H1 (cell line): Measurements from ENCODE around the gene ARHGEF3. TPM values are rescaled to one million over a fixed set of nuclear protein-coding genes. Genes with fewer than 3 reads are reported as not detected.

Experiments
- CTCF ChIA-PET: fragments of 300-600 bp; sonication (Branson Sonifier 250); formaldehyde crosslinking; loops from one replicate; lab custom pipeline; 2021; ENCODE audit not compliant: partially characterized antibody; lab: Charles Lee
- POLR2A ChIA-PET: fragments of 300-600 bp; sonication (Branson Sonifier 250); formaldehyde crosslinking; loops from one replicate; lab custom pipeline; 2021; ENCODE audit warnings: inconsistent platforms; ENCODE audit not compliant: partially characterized antibody; lab: Charles Lee
- DNase-seq, 2 experiments: peaks; one replicate each; pipeline versions ENCODE4 v3.0.0 to v3.0.0-alpha.2; 2010 to 2022; ENCODE audit warnings: low spot score in 2 of 2, low read depth in 1 of 2, mixed read lengths in 1 of 2
- FAIRE-seq: peaks from 2 replicates; lab custom pipeline; 2011; peaks lifted over from hg19 to GRCh38; lab: Jason Lieb, UNC
- H2AFZ ChIP-seq: 2 replicates; pipeline ENCODE4 v1.8.1; 2012; ENCODE audit warnings: low read length, inconsistent platforms
- H2AK5ac ChIP-seq: 2 replicates; pipeline ENCODE4 v1.6.1; 2013; ENCODE audit warnings: low read depth, low read length
- H2BK120ac ChIP-seq: replicated peaks from 2 replicates; pipeline ENCODE3; 2013; ENCODE audit warnings: low read depth, low read length, inconsistent platforms
- H2BK12ac ChIP-seq: 2 replicates; pipeline ENCODE4 v1.6.1; 2013; ENCODE audit warnings: low read depth, low read length
- H2BK15ac ChIP-seq: 2 replicates; pipeline ENCODE4 v1.6.1; 2013; ENCODE audit warnings: low read length
- H2BK20ac ChIP-seq: 2 replicates; pipeline ENCODE4 v1.6.1; 2013; ENCODE audit warnings: low read length
- H2BK5ac ChIP-seq: 2 replicates; pipeline ENCODE4 v1.6.1; 2013; ENCODE audit warnings: low read depth, low read length
- H3K14ac ChIP-seq: 2 replicates; pipeline ENCODE4 v1.6.1; 2013; ENCODE audit warnings: inconsistent platforms; ENCODE audit not compliant: insufficient read length
- H3K18ac ChIP-seq: 2 replicates; pipeline ENCODE4 v1.6.1; 2013; ENCODE audit warnings: low read length; ENCODE audit errors: extremely low read depth
- H3K23ac ChIP-seq: 2 replicates; pipeline ENCODE4 v1.6.1; 2013; ENCODE audit warnings: inconsistent platforms; ENCODE audit not compliant: insufficient read length
- H3K23me2 ChIP-seq: 2 replicates; pipeline ENCODE4 v1.6.1; 2013; ENCODE audit warnings: low read depth, low read length
- H3K27ac ChIP-seq: 2 replicates; pipeline ENCODE4 v1.6.1; 2011; ENCODE audit warnings: low read depth, low read length, inconsistent platforms
- H3K27me3 ChIP-seq, 4 experiments: replicated peaks in 1 of 4; 1 replicate in 1 of 4; 2 replicates in 3 of 4; pipeline versions ENCODE4 v1.6.1 to v1.8.1; 2011 to 2013; ENCODE audit warnings: low read length in 3 of 4, mild to moderate bottlenecking in 3 of 4, inconsistent platforms in 2 of 4, mixed read lengths in 2 of 4, moderate library complexity in 1 of 4; ENCODE audit not compliant: control insufficient read depth in 3 of 4, insufficient read depth in 3 of 4; ENCODE audit errors: extremely low read depth in 1 of 4
- H3K36me3 ChIP-seq, 4 experiments: 2 replicates each; pipeline versions ENCODE4 v1.6.1 to v1.8.1; 2011 to 2013; ENCODE audit warnings: mild to moderate bottlenecking in 4 of 4, low read length in 3 of 4, moderate library complexity in 2 of 4, control low read depth in 1 of 4, inconsistent platforms in 1 of 4; ENCODE audit not compliant: insufficient read depth in 4 of 4, control insufficient read depth in 2 of 4
- H3K4ac ChIP-seq: replicated peaks from 2 replicates; pipeline ENCODE3; 2013; ENCODE audit warnings: low read length, low read depth, mixed read lengths, inconsistent platforms; ENCODE audit not compliant: insufficient read length
- H3K4me1 ChIP-seq, 4 experiments: replicated peaks in 1 of 4; 1 replicate in 1 of 4; 2 replicates in 3 of 4; pipeline versions ENCODE4 v1.6.1 to v1.8.1; 2011 to 2013; ENCODE audit warnings: low read length in 3 of 4, inconsistent platforms in 2 of 4, mixed read lengths in 1 of 4; ENCODE audit not compliant: insufficient read depth in 4 of 4, control insufficient read depth in 3 of 4
- H3K4me2 ChIP-seq, 2 experiments: 2 replicates each; pipeline versions ENCODE4 v1.6.1 to v1.8.1; 2011 to 2013; ENCODE audit warnings: low read depth in 2 of 2, low read length in 2 of 2, control low read depth in 1 of 2, inconsistent platforms in 1 of 2, mild to moderate bottlenecking in 1 of 2; ENCODE audit not compliant: insufficient read depth in 1 of 2
- H3K4me3 ChIP-seq, 4 experiments: fragments of 200-600, 300-600 bp in 1 of 4; sonication (generic), shearing (Covaris generic), sonication (Bioruptor Twin) in 1 of 4; 2 replicates each; pipeline versions ENCODE4 v1.5.1 to v1.8.1; 2011 to 2016; ENCODE audit warnings: low read length in 4 of 4, low read depth in 3 of 4, control low read depth in 2 of 4, inconsistent platforms in 2 of 4, mild to moderate bottlenecking in 2 of 4, mixed read lengths in 1 of 4, moderate library complexity in 1 of 4; ENCODE audit not compliant: insufficient read depth in 2 of 4; ENCODE audit errors: extremely low read depth in 1 of 4
- H3K56ac ChIP-seq: replicated peaks from 2 replicates; pipeline ENCODE3; 2013; ENCODE audit warnings: low read depth, mild to moderate bottlenecking, mixed read lengths, low read length, inconsistent platforms; ENCODE audit not compliant: insufficient read length
- H3K79me1 ChIP-seq: 2 replicates; pipeline ENCODE4 v1.6.1; 2013; ENCODE audit warnings: low read depth, low read length, control low read depth
- H3K79me2 ChIP-seq, 2 experiments: 2 replicates each; pipeline versions ENCODE4 v1.6.1 to v1.8.1; 2012 to 2013; ENCODE audit warnings: low read length in 2 of 2, mild to moderate bottlenecking in 2 of 2, inconsistent platforms in 1 of 2; ENCODE audit not compliant: insufficient read depth in 2 of 2, control insufficient read depth in 1 of 2
- H3K9ac ChIP-seq, 4 experiments: replicated peaks in 1 of 4; 1 replicate in 1 of 4; 2 replicates in 3 of 4; pipeline versions ENCODE4 v1.6.1 to v1.8.1; 2011 to 2013; ENCODE audit warnings: low read depth in 3 of 4, low read length in 3 of 4, control low read depth in 2 of 4, mild to moderate bottlenecking in 2 of 4, moderate library complexity in 2 of 4, inconsistent platforms in 1 of 4; ENCODE audit errors: extremely low read depth in 1 of 4
- H3K9me3 ChIP-seq, 2 experiments: 2 replicates each; pipeline versions ENCODE4 v1.6.1 to v1.8.1; 2012 to 2013; ENCODE audit warnings: mild to moderate bottlenecking in 2 of 2, moderate library complexity in 2 of 2, control low read depth in 1 of 2, inconsistent platforms in 1 of 2, low read depth in 1 of 2, low read length in 1 of 2, mixed read lengths in 1 of 2; ENCODE audit not compliant: insufficient read depth in 2 of 2
- H4K20me1 ChIP-seq, 2 experiments: replicated peaks in 1 of 2; 2 replicates each; pipeline versions ENCODE3 to v1.8.1; 2011 to 2013; ENCODE audit warnings: inconsistent platforms in 2 of 2, low read length in 2 of 2, mild to moderate bottlenecking in 1 of 2; ENCODE audit not compliant: insufficient read depth in 2 of 2, control insufficient read depth in 1 of 2
- H4K5ac ChIP-seq: 2 replicates; pipeline ENCODE4 v1.6.1; 2013; ENCODE audit warnings: low read length, low read depth, mixed read lengths, inconsistent platforms; ENCODE audit not compliant: insufficient read length
- H4K8ac ChIP-seq: 2 replicates; pipeline ENCODE4 v1.8.0; 2013; ENCODE audit warnings: mild to moderate bottlenecking, moderate library complexity, low read length, inconsistent platforms; ENCODE audit not compliant: insufficient read depth; ENCODE audit errors: extremely low read depth
- H4K91ac ChIP-seq: replicated peaks from 2 replicates; pipeline ENCODE3; 2013; ENCODE audit warnings: low read length, mixed read lengths, inconsistent platforms; ENCODE audit not compliant: insufficient read length
- BCL11A ChIP-seq, 2 experiments: IDR thresholded peaks; one replicate each; pipeline ENCODE4 v1.6.1; 2011; ENCODE audit warnings: low read depth in 2 of 2, low read length in 2 of 2, mild to moderate bottlenecking in 2 of 2
- CHD1 ChIP-seq: IDR thresholded peaks from 2 replicates; pipeline ENCODE4 v1.6.1; 2012; ENCODE audit warnings: low read depth, low read length, improper control_type of control experiment
- CREB1 ChIP-seq: IDR thresholded peaks from 2 replicates; pipeline ENCODE4 v1.6.1; 2012; ENCODE audit warnings: inconsistent platforms
- E2F6 ChIP-seq: IDR thresholded peaks from 2 replicates; pipeline ENCODE4 v1.6.1; 2012; ENCODE audit warnings: inconsistent platforms
- EGR1 ChIP-seq: IDR thresholded peaks from 2 replicates; pipeline ENCODE4 v1.6.1; 2011; ENCODE audit warnings: low read depth, low read length, borderline replicate concordance
- EP300 ChIP-seq, 2 experiments: IDR thresholded peaks; 1 replicate in 1 of 2; 2 replicates in 1 of 2; pipeline ENCODE4 v1.6.1; 2011 to 2012; ENCODE audit warnings: low read depth in 2 of 2, low read length in 2 of 2, mild to moderate bottlenecking in 2 of 2, borderline replicate concordance in 1 of 2, inconsistent platforms in 1 of 2, moderate library complexity in 1 of 2
- EZH2 ChIP-seq: fragments of 200-600 bp; sonication (generic); IDR thresholded peaks from 2 replicates; pipeline ENCODE4 v1.7.1; 2012; ENCODE audit warnings: low read depth, mild to moderate bottlenecking, moderate library complexity, low read length, inconsistent platforms; ENCODE audit not compliant: severe bottlenecking
- FOSL1 ChIP-seq: IDR thresholded peaks from 2 replicates; pipeline ENCODE4 v1.6.1; 2011; ENCODE audit warnings: mild to moderate bottlenecking, low read depth, low read length, moderate library complexity; ENCODE audit not compliant: insufficient read depth
- JUN ChIP-seq: IDR thresholded peaks from 2 replicates; pipeline ENCODE4 v1.6.1; 2011; ENCODE audit warnings: low read depth, mild to moderate bottlenecking, improper control_type of control experiment, low read length
- PHF8 ChIP-seq: fragments of 200-600 bp; sonication (generic); conservative IDR thresholded peaks from 2 replicates; pipeline ENCODE4 v1.7.1; 2012; ENCODE audit warnings: low read depth, mild to moderate bottlenecking, inconsistent platforms, low read length, moderate library complexity
- RNF2 ChIP-seq: fragments of 200-900, 300-1000 bp; sonication (generic); IDR thresholded peaks from 2 replicates; pipeline ENCODE4 v1.7.1; 2016; ENCODE audit warnings: borderline replicate concordance, low read depth, mild to moderate bottlenecking, antibody characterized with exemption, low read length; ENCODE audit not compliant: poor library complexity, severe bottlenecking; ENCODE audit errors: missing control alignments
- SIX5 ChIP-seq: IDR thresholded peaks from 2 replicates; pipeline ENCODE4 v1.6.1; 2011; ENCODE audit warnings: mild to moderate bottlenecking, low read depth, low read length
- SRF ChIP-seq: IDR thresholded peaks from 2 replicates; pipeline ENCODE4 v1.6.1; 2011; ENCODE audit warnings: mild to moderate bottlenecking, low read depth, low read length, moderate library complexity
- ZNF274 ChIP-seq: IDR thresholded peaks from 2 replicates; pipeline ENCODE4 v1.7.0; 2012; ENCODE audit warnings: low read length, borderline replicate concordance; ENCODE audit errors: extremely low read depth
- WGBS, 2 experiments: shearing (Covaris generic) in 1 of 2; methylation state at CpG; one replicate each; pipeline versions ENCODE4 v1.1.6 to v1.1.7; 2013 to 2015; ENCODE audit warnings: low lambda C conversion rate in 2 of 2, mixed read lengths in 2 of 2, inconsistent platforms in 1 of 2, low coverage in 1 of 2, missing lambda C conversion rate in 1 of 2; ENCODE audit not compliant: insufficient replicate concordance in 2 of 2, insufficient coverage in 1 of 2, insufficient read length in 1 of 2; ENCODE audit errors: extremely low coverage in 1 of 2, missing lambda C conversion rate in 1 of 2; 5-methylcytosine and 5-hydroxymethylcytosine counted together
- polyA plus RNA-seq, 7 experiments: library from polyadenylated mRNA; depleted of rRNA in 3 of 7; stranded (reverse) in 5 of 7; unstranded in 2 of 7; fragments of >200 nt in 5 of 7; fragments of 200-250 nt in 2 of 7; gene quantifications; 1 replicate in 5 of 7; 2 replicates in 1 of 7; 4 replicates in 1 of 7; pipeline versions ENCODE4 v1.2.1 to v1.2.3, GENCODE V29; 2011 to 2013; ENCODE audit warnings: missing spikeins in 2 of 7, mixed read lengths in 2 of 7
- total RNA-seq: library from RNA; stranded (reverse); fragmentation: NEBNext Ultra II Directional; extraction: Animal tissue kit (Norgen Biotek cat#: 25700); gene quantifications from 2 replicates; pipeline ENCODE4 v1.2.1, GENCODE V29; 2021

The ARHGEF3 gene
- total and polyA plus RNA-seq, 2 of the 8 experiments (the other 6 are each of a cell fraction or from before 2014, with no cell fraction given) = 2.8 to 6.0 TPM

- H3K4me2 ChIP-seq = no peak overlapping the region
- H2BK120ac ChIP-seq = no peak overlapping the region
- no peak overlapping the region for H3K9ac ChIP-seq
- H3K79me1 ChIP-seq = no peaks in the 10 kb centered on the region
- H4K5ac ChIP-seq = no peak overlapping the region
- H2BK12ac ChIP-seq = no peak overlapping the region
- no peaks in the 10 kb centered on the region; a peak in 1 of 7 replicates for H3K4me1 ChIP-seq
- no peaks in the 10 kb centered on the region for H3K9me3 ChIP-seq
- no peak for FAIRE-seq
- no peak overlapping the region for H3K4ac ChIP-seq
- H3K79me2 ChIP-seq = no peaks in the 10 kb centered on the region
- H2BK5ac ChIP-seq = no peak overlapping the region
- H3K23me2 ChIP-seq = no peaks in the 10 kb centered on the region
- H3K36me3 ChIP-seq = no peaks in the 10 kb centered on the region
- no peak overlapping the region for H2BK15ac ChIP-seq
- H3K27me3 ChIP-seq = no peaks in the 10 kb centered on the region
- ChIA-PET POLR2A (no interaction called here), CTCF (no interaction called here)
- H3K14ac ChIP-seq = no peak overlapping the region
- no peak overlapping the region for H3K23ac ChIP-seq
- no peak overlapping the region for H3K56ac ChIP-seq
- no peak overlapping the region for H2BK20ac ChIP-seq
- no peak for DNase-seq
- H4K91ac ChIP-seq = no peak overlapping the region
- H2AK5ac ChIP-seq = no peak overlapping the region
- H3K27ac ChIP-seq = no peak overlapping the region
- no peak overlapping the region for H3K18ac ChIP-seq
- H3K4me3 ChIP-seq = no peak overlapping the region
- 83% methylated on average over 1 of the region's 1 CpG; no CpG with 5 or more reads in 1 of the 2 experiments for WGBS, 2 experiments
- no peak overlapping the region for H2AFZ ChIP-seq
- H4K20me1 ChIP-seq = no peaks in the 10 kb centered on the region
- no peak overlapping the region for H4K8ac ChIP-seq
- no peak for TF ChIP-seq BCL11A (IDR thresholded peaks at IDR 0.05; ENCODE audit: low read depth in 2 of 2, low read length in 2 of 2)
- TF ChIP-seq SIX5 = no peak
- TF ChIP-seq EGR1 = no peak
- no peak for TF ChIP-seq EP300 (IDR thresholded peaks at IDR 0.05; ENCODE audit: borderline replicate concordance in 1 of 2, low read depth in 2 of 2, low read length in 2 of 2)
- no peak for TF ChIP-seq JUN
- no peak for TF ChIP-seq E2F6
- TF ChIP-seq PHF8 = no peak
- TF ChIP-seq CREB1 = no peak
- no peak for TF ChIP-seq CHD1
- no peak for TF ChIP-seq SRF
- TF ChIP-seq RNF2 = no peak
- TF ChIP-seq EZH2 = no peak
- no peak for TF ChIP-seq ZNF274
- no peak for TF ChIP-seq FOSL1
Measured at GRCh38 chr3:56792193-56792592, 9.6 kb downstream of the ARHGEF3 start.
